GM20431 (cell line): ENCODE data around the gene IRF2.

Experiments used
- in situ Hi-C: fragments of 300-500 bp; cut with MseI, MboI; formaldehyde crosslinking; loops from one replicate; pipeline ENCODE4 v1.15.0; 2020; ENCODE audit warnings: low sequenced_read_pairs; ENCODE audit not compliant: unreplicated experiment

IRF2 gene

DNA sequence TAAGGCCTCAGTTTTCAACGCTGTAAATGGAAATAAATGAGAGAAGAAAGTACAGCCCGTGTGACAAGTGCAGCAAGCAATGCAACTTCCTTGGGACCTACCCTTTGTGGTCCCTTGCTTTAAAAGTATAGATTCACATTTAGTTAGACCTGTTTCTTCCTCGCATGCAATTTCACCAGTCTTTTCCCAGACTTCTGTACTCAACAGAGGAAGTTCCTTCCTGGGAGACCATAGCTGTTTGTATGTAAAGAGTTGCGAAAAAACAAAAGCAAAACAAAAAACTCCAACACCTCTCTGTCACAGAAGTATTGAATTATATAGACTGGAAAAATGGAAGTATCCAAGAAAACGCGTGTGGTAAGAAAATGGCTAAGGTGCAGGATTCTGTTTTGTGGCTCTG is 1.1 kb upstream of the IRF2 start:
- in situ Hi-C loops = no loop called here

DNA sequence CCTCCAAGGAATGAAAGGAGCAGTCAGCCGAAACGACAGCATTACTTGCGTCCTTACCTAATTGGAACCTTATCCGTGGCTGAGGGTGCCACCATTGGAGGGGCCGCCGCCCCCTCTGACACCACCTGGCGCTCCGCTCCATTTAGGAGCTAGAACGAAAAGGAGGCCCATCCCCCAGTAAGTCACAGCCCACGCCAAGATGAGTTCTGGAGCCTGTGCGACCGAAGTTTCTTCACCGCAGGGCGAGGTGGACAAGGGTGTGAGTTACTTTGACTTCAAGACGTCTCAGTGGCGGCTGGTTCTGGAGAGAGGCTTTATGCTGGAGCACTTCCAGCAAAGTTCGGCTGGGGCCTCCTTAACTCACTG is 729 bp upstream of the IRF2 start:
- in situ Hi-C loops = no loop called here

DNA sequence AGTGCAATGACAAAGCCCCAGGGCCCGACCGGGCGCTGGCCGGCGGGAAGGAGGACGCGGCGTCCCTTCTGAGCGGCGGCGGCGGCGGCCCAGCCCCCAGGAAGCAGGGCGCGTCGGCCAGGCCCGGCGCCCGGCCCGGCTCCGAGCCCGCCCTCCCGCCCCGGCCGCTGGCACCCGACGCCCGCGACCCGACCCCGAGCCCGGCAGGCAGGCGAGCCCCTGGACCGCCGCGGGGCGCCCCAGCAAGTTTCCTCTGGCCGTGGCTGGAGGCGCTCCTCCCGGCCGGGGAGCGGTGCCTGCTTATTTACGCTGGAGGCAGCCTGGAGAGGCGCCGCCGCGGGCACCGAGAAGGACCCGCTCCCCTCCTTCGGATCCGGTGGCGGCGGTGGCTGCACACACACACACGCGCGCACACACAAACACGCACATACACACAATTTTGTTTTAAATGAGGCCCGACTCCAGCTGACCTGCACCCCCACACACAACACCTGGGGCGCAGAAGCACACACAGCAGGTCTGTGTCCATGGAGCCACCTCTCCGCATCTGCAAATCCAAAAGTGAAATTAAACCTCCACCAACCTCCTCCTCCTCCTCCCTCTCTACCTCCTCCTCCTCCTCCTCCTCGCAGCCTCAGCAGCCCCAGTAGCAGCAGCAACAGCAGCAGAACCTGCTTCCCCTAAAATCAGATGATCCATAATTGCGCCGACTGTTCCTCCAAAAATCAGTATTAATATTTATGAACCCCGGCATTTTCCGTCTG is 669 bp downstream of the IRF2 start:
- in situ Hi-C loops = no loop called here

DNA sequence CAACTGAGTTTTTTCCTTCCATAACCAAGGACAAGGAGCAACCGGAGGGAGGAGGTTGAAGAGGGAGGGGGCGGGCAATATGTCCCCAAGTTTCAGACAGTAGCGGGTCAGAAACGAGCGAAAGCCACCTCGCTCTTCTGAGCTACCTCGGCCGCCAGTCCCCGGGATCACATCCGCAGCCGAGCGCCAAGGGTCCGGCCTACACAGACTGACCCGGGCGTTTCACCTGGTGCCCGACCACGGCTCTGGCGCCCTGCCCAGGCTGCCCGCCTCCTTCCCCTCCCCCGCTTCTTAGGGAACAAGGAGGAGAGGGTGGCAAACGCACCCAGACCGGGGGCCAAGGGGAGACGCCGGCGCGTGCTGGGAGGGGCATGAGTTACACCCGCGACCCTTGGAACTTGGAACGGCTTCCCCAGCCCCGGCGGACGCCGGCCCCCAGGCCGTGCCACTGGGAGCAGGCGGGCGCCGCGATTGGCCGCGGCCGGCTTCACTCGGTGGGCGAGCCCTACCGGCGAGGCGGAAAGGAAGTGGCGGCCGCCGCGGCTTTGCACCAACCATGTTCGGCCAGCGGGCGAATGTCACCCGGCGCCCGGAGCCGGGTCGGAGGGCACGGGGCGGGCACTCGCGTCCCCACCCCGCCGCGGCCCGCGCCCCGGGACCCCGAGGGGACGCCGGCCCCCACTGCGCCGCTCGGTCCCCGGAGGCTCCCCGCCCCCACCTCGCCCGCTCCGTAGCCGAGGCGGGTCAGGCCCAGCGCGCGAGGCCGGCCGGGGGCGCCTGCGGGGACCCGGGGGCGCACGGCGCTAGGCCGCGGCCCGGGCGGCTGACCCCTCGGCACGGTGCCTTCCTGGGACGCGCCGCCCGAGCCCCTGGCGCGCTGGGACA is 1.5 kb downstream of the IRF2 start:
- in situ Hi-C loops = no loop called here

DNA sequence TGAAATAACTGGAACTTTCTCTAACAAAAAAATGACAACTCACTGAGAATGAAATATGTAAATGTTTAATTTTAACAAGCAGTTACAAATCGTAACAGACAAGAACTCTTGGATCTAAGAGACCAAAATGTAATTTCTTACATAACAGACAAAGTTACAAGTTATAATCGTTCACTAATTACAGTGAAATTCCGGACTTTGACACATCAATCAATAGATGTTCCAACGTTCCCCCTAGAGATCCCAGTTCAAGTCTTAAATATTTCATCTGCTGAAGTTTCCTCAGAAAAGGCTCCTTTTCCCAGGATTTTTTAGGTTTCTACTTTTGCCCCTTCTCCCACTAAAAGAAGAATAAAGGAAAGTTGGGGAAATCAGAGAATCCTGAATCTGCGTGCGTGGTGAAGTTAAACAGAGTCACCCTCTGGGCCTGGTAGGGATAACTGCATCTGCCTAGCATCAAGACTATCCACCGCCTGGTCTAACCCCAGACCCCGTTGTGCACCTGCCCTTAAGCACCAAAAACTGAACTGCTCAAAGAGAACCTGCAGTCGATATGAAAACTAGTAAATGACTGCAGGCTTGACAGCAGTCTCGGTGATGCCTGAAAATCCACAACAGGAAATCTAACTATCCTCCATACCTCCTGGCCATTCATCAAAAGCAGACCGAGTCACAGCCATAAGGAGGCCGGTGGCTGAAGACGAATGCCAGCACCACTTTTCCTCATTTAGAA is 2.3 kb downstream of the IRF2 start:
- in situ Hi-C loops = no loop called here

DNA sequence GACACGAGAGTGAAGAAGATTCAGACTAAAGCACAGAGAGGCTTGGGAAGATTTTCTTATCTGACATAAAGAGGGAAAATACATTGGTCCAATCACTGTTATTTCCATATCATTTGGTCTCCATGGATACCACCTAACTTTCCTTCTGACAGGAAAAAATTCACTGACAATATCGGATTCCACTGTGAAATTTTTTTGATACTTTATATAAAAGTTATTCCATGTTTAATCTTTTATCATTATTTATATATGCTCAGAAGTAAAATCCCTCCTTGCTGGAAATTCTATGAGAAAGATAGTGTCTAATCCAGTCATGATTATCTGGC is 3.6 kb downstream of the IRF2 start:
- in situ Hi-C loops = no loop called here

DNA sequence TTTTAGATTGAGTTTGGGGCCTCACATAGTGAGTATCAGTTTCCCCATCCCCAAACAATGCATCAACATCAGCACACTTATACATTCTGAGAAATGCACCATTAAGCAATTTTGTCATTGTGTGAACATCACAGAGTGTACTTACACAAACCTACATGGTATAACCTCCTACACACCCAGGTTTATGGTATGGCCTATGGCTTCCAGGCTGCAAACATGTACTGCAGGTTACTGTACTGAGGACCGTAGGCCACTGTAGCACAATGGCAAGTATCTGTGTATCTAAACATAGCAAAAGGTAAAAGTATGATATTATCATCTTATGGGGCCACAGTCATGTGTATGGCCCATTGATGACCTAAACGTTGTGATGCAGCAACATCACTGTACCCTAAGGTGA is 7.7 kb downstream of the IRF2 start:
- in situ Hi-C loops = no loop called here

DNA sequence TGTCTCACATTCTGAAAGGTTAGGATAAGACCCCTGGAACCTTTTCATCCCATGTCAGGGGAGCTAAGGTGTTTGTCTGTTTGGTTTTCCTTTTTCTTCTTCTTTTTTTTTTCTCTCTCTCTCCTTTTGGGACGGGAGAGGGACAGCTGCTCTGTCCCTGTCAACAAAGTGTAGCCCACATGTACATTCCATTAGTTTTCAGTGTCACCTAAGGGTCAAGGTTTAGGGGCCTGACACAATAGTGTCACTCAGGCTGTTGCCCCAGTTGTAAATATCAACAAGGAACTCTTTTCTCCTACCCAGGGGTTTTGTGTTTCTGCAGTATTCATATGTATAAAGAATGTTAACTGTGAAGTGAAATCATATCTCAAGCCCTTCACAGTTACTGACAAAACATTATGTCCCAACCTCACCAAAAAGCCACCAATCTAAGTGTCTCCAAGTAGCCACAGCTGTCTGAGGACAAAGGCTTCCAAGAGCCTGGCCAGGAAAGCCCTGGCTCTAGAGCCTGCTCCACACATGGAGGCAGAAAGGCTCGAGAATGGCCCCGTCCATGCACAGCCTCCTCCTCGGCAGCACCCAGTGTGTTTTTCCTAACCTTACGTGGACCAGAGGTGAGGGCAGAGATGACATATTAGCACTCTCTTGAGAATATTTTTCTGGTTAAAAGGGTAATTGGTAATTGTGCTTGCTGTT is 9.4 kb downstream of the IRF2 start:
- in situ Hi-C loops = no loop called here

DNA sequence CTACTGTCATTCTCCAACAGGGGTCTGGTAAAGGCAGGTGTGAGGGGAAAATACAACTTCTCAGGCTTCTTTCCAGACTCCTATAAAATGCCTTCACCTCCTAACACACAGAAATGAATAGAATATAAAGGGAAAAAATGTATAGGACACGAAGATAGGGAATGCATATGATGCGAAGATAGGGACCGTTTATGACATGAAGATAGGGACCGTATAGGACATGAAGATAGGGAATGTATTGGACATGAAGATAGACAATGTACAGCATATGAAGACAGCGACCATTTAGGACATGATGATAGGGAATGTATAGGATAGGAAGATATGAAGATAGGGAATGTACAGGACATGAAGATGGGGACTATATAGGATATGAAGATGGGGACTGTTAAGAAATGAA is 10.5 kb downstream of the IRF2 start:
- in situ Hi-C loops = no loop called here

DNA sequence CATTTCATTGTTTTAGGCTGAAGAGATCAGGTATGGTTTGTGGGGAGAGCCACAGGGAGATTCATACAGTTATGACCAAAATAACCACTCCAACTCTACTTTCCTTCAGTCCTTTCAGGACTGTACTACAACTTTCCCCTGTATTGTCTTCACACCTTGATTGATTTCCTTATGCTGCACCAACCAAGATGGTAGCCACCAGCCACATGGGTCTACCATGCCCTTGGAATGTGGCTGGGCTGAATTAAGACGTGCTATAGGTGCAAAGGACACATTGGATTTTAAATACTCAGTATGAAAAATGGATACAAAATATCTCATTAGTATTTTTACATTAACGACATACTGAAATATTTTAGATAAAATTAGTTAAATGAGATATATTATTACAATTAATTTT is 11.2 kb downstream of the IRF2 start:
- in situ Hi-C loops = no loop called here

DNA sequence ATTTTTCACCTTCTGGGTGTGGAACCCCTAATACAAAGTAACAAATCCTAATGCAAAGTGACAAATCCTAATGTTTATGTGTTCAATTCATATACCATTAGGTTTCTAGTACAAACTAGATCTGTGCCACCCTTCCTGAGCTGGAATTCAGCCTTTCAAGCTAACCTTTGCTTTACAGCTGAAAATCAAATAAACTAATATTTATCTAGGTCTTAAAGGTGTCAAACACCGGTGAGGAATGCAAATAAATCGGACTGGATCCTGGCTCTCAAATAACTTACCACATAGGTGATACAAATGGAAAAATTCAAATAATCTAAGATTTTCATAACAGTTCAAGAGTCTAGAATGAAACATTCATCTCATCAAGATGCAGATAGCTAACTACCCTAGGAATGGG is 11.6 kb downstream of the IRF2 start:
- in situ Hi-C loops = no loop called here

DNA sequence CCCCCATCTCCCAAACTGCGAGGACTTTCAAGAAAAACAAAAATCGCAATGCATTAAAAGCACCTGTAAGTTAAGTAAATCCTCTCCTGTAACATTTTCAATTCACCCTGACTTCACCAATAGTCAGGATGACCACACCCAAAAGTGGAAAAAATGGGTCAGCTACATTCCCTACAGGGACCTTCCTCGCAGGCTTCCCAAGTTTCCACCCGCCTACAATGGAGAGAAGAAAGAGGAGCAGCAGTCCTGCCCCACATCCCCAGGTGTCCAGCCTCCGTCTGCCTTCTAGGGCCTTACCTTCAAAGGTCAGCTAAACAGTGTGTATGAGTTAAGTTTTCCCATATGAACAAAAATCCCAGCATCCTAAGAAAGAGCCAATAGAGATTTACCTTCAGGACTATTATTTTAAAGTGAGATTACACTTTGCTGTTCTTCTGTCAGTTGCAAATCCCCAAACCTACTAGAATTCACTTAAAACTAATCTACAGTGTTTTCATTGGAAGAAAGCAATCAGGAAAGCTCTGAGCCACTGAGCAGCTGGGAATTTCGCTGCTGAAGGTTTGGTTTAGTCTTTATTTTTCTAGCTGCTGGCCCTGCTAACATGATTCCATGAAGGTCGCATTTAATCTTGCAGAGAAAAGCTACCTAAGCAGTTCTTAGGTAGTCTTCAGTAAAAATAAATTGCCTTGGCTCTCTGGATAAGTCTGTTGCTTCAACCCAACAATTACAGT is 12.5 kb downstream of the IRF2 start:
- in situ Hi-C loops = no loop called here

DNA sequence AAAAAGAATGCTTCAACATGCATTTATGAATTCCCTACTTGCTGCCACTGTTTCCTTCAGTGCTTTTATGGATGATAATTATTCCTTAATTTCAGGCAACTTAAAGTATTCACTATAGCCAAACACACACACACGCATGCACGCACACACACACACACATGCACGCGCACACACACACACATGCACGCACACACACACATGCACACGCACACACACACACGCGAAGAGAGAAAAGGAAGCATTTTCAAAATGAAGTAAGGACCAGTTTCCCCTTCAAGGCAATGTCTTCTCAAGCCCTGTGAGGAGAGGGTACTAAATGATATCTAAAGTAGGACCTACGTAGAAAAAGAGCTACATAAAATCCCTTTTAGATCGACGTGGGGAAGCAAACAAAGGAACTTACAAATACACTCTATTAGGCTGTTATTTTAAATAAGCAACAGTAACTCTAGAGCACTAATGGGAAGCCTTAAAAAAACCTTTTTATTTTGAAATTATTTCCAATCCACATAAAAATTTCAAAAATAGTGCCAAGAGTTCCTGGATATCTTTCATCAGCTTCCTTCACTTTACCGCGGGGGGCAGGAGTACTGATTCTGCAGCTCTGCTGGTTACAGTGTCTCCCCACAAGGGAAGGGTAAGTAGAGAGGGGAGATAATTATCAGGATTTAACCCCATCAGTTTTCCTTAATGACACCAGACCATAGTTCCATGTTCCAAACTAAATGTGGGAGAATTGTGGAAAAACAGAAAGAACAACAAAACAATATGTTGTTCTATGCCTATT is 13.7 kb downstream of the IRF2 start:
- in situ Hi-C loops = no loop called here

DNA sequence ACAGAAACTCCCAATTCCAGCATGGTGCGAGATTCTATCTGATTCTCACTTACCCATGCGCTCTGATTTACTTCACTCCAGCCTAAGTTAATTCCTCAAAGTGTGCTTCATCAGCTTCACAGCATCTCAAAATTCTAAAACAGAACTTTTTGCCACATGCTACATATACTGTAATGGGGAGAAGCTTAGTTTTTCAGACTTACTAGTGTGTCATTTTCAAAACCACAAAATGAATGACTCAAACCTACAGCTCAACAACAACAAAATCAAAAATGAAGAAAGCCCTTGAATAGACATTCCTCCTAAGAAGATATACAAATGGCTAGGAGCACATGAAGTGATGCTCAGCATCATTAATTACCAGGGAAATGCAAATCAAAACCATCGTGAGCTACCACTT is 14.9 kb downstream of the IRF2 start:
- in situ Hi-C loops = no loop called here

DNA sequence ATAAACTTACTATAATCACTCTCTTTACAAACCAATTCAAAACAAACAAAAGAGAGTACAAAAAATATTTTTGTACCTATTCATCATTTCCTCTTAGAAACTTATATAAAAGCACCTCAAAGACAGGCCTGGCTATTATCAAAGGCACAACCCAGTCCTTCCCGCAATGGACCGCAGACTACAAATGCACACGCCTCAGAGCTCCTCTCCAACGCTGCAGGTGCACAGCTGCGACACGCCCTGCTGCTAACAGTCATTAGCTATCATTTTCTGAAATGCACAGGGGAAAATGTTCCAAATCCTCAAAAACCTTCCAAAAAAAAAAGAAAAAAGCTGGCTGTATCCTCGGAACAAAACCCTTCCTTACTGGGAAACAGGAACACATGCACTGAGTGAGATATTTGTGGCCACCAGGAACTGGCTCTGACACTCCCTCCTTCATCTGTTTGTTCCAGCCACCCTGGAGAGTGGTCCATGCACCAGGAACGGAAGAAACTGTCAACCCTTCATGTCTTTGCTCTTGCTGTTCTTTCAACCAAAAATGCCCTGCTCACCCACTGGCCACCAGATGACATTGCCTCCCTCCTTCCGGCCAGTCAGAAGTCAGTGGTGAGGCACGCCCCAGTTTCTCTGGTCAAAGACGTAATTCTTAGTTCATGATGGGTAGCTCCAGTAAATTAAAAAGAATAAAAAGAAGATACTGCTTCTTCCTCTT is 16.7 kb downstream of the IRF2 start:
- in situ Hi-C loops = no loop called here

DNA sequence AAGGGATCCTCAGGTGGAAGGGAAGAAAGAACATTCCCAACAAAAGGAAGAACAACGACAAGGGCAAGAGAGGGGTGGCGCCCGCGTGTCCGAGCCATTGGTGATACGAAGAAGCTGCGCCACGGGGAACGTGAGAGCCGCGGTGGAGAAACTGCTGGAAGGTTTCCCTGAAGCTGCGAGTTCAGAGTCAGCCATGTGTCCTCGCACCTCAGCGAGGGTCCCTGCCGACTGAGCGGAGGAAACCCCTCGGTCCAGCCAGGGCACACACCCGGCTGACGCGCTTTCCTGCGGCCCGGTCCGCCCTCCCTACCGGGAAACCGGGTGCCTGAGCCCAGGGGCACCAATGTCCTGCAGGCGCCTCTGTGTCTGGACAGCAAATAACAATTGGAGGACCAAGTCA is 18.0 kb downstream of the IRF2 start:
- in situ Hi-C loops = no loop called here

DNA sequence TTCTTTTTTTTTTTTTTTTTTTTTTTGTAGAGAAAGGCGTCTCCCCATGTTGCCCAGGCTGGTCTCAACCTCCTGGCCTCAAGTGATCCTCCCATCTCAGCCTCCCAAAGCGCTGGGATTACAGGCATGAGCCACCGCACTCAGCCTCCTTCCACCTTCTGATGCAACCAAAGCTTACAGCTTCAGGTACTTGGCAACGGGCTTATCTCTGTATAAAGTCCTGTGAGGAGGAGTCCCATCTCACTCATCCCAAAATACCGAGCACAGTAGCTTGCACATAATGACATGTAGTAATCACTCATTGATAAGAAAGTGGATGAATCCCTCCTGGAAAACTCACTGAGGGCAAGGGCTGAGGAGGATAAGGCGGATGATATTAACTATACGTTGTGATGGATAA is 19.1 kb downstream of the IRF2 start:
- in situ Hi-C loops = no loop called here

DNA sequence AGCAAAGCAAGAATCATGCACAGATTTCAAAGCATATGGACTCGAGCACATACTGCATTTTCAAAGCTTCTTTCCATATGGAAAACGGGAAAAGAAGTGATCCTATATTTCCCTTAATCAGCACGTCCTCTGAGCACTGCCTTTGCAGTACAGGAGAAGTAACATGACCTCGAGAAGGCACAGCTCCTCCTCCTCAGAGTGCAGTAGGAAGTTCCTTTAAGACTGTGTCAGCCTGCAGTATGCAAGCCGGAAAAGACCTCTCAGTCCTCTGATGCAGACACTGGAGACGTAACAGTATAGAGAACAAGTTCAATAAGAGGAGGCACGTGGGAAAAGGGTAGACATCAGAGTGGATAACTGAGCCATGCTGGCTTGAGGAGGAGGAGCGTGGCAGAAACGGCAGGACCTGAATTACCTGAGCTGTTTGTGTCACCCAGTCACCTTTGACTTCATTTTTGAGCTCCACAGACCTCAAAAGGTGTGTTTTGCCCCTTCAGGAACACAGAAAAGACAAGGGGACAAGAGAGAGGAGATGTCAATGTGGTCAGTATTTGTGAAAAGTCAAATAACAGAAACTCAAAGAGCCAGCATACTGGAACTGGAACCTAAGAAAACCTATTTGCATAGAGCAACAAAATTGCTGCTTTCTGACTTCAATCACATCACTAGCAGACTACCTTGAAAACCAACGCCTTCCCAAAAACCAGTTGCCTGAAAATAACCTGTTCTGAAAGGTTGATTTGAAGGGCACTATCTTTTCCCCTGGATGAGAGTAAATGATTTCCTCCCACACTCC is 20.8 kb downstream of the IRF2 start:
- in situ Hi-C loops = no loop called here
